ENCODE measurements around the gene C1QTNF7.

The C1QTNF7 gene

GRCh38 chr4:15482842-15483241 is 55.0 kb downstream of the C1QTNF7 start:
- no peak overlapping the region for H4K91ac ChIP-seq (ENCODE audit: low read depth, low read length, poor library complexity)
- no peak overlapping the region for H3K4me3 ChIP-seq (ENCODE audit: low read length in 2 of 2)
- no peak overlapping the region for H2BK5ac ChIP-seq (ENCODE audit: low read length)
- no peak overlapping the region for H2BK12ac ChIP-seq (ENCODE audit: low read length)
- no peak overlapping the region for H3K18ac ChIP-seq (ENCODE audit: low read length)
- peaks cover 3 to 11% of the 10 kb centered on the region in 2 donors for H3K4me1 ChIP-seq (ENCODE audit: control insufficient read depth in 2 of 2, insufficient read depth in 1 of 2, low read depth in 1 of 2, low read length in 2 of 2)
- H3K27me3 ChIP-seq (ENCODE audit: control insufficient read depth in 3 of 3, insufficient read depth in 3 of 3, low read depth in 1 of 3, low read length in 3 of 3), result no peaks in the 10 kb centered on the region
- H3K14ac ChIP-seq (ENCODE audit: low read length), result no peak overlapping the region
- H2BK15ac ChIP-seq (ENCODE audit: low read length), result no peak overlapping the region
- H2AFZ ChIP-seq (ENCODE audit: low read length), result no peak overlapping the region
- H3K4me2 ChIP-seq (ENCODE audit: insufficient read depth, low read length, poor library complexity, severe bottlenecking), result no peak overlapping the region
- no peaks in the 10 kb centered on the region for H3K79me1 ChIP-seq (ENCODE audit: low read depth, low read length)
- no peak overlapping the region for H3K27ac ChIP-seq (replicated peaks; ENCODE audit: low read length)
- no peak overlapping the region for H2AK5ac ChIP-seq (ENCODE audit: low read depth, low read length)
- H2BK120ac ChIP-seq (ENCODE audit: low read depth, low read length), result no peak overlapping the region
- WGBS, 2 donors (ENCODE audit: extremely low coverage in 2 of 2, insufficient read length in 2 of 2, insufficient replicate concordance in 1 of 2), result no CpG with 5 or more reads among the region's 2 CpGs
- no peak overlapping the region for H3K4ac ChIP-seq (ENCODE audit: low read length)
- H3K9me3 ChIP-seq (replicated peaks in 1 of 2; ENCODE audit: control insufficient read depth in 2 of 2, insufficient read depth in 1 of 2, low read depth in 1 of 2, low read length in 2 of 2), result peaks cover 0 to 4% of the 10 kb centered on the region in 2 donors
- no peak overlapping the region for H4K8ac ChIP-seq (ENCODE audit: low read depth, low read length)
- H3K36me3 ChIP-seq (replicated peaks in 1 of 2; ENCODE audit: control insufficient read depth in 2 of 2, insufficient read depth in 2 of 2, low read length in 2 of 2), result peaks cover 0 to 24% of the 10 kb centered on the region in 2 donors
- no peak overlapping the region for H3K9ac ChIP-seq (ENCODE audit: low read depth, low read length, poor library complexity)
- H3K23ac ChIP-seq (ENCODE audit: low read depth, low read length, poor library complexity), result no peak overlapping the region
- no peak for DNase-seq (ENCODE audit: low spot score)

- H2BK120ac ChIP-seq (ENCODE audit: low read depth, low read length), result no peak overlapping the region
- H3K27ac ChIP-seq (replicated peaks; ENCODE audit: low read length), result no peak overlapping the region
- H2AK5ac ChIP-seq (ENCODE audit: low read depth, low read length), result no peak overlapping the region
- no peak overlapping the region for H3K18ac ChIP-seq (ENCODE audit: low read length)
- H2AFZ ChIP-seq (ENCODE audit: low read length), result no peak overlapping the region
- H3K9me3 ChIP-seq (replicated peaks in 1 of 2; ENCODE audit: control insufficient read depth in 2 of 2, insufficient read depth in 1 of 2, low read depth in 1 of 2, low read length in 2 of 2), result peaks cover 0 to 4% of the 10 kb centered on the region in 2 donors
- no peaks in the 10 kb centered on the region for H3K27me3 ChIP-seq (ENCODE audit: control insufficient read depth in 3 of 3, insufficient read depth in 3 of 3, low read depth in 1 of 3, low read length in 3 of 3)
- no peak overlapping the region for H3K4me2 ChIP-seq (ENCODE audit: insufficient read depth, low read length, poor library complexity, severe bottlenecking)
- H3K4me3 ChIP-seq (ENCODE audit: low read length in 2 of 2), result no peak overlapping the region
- H2BK15ac ChIP-seq (ENCODE audit: low read length), result no peak overlapping the region
- H3K36me3 ChIP-seq (replicated peaks in 1 of 2; ENCODE audit: control insufficient read depth in 2 of 2, insufficient read depth in 2 of 2, low read length in 2 of 2), result peaks cover 0 to 6% of the 10 kb centered on the region in 2 donors
- no peaks in the 10 kb centered on the region for H3K79me1 ChIP-seq (ENCODE audit: low read depth, low read length)
- H3K14ac ChIP-seq (ENCODE audit: low read length), result no peak overlapping the region
- no peak overlapping the region for H2BK5ac ChIP-seq (ENCODE audit: low read length)
- no peak overlapping the region for H3K23ac ChIP-seq (ENCODE audit: low read depth, low read length, poor library complexity)
- no peak overlapping the region for H3K4ac ChIP-seq (ENCODE audit: low read length)
- H2BK12ac ChIP-seq (ENCODE audit: low read length), result no peak overlapping the region
- no peak for DNase-seq (ENCODE audit: low spot score)
- no peak overlapping the region for H3K9ac ChIP-seq (ENCODE audit: low read depth, low read length, poor library complexity)
- H4K8ac ChIP-seq (ENCODE audit: low read depth, low read length), result no peak overlapping the region
- H4K91ac ChIP-seq (ENCODE audit: low read depth, low read length, poor library complexity), result no peak overlapping the region
- H3K4me1 ChIP-seq (ENCODE audit: control insufficient read depth in 2 of 2, insufficient read depth in 1 of 2, low read depth in 1 of 2, low read length in 2 of 2), result no peaks in the 10 kb centered on the region
Observed at GRCh38 chr4:15488136-15488535, 60.3 kb downstream of the C1QTNF7 start.

GRCh38 chr4:15488658-15489470 is 61.0 kb downstream of the C1QTNF7 start:
- Histone ChIP-seq H2AFZ (ENCODE audit: low read length) (no peak overlapping the region), H2AK5ac (ENCODE audit: low read depth, low read length) (no peak overlapping the region), H3K27ac (replicated peaks; ENCODE audit: low read length) (no peak overlapping the region), H4K91ac (ENCODE audit: low read depth, low read length, poor library complexity) (no peak overlapping the region), H2BK12ac (ENCODE audit: low read length) (no peak overlapping the region), H3K36me3 (replicated peaks in 1 of 2; ENCODE audit: control insufficient read depth in 2 of 2, insufficient read depth in 2 of 2, low read length in 2 of 2) (peaks cover 0 to 4% of the 10 kb centered on the region in 2 donors), H3K4ac (ENCODE audit: low read length) (no peak overlapping the region), H3K9ac (ENCODE audit: low read depth, low read length, poor library complexity) (no peak overlapping the region), H3K18ac (ENCODE audit: low read length) (no peak overlapping the region), H2BK15ac (ENCODE audit: low read length) (no peak overlapping the region), H3K79me1 (ENCODE audit: low read depth, low read length) (no peaks in the 10 kb centered on the region), H3K4me3 (ENCODE audit: low read length in 2 of 2) (no peak overlapping the region), H2BK5ac (ENCODE audit: low read length) (no peak overlapping the region), H2BK120ac (ENCODE audit: low read depth, low read length) (no peak overlapping the region), H3K23ac (ENCODE audit: low read depth, low read length, poor library complexity) (no peak overlapping the region), H3K4me2 (ENCODE audit: insufficient read depth, low read length, poor library complexity, severe bottlenecking) (no peak overlapping the region), H4K8ac (ENCODE audit: low read depth, low read length) (no peak overlapping the region), H3K14ac (ENCODE audit: low read length) (no peak overlapping the region), H3K27me3 (ENCODE audit: control insufficient read depth in 3 of 3, insufficient read depth in 3 of 3, low read depth in 1 of 3, low read length in 3 of 3) (no peaks in the 10 kb centered on the region), H3K4me1 (ENCODE audit: control insufficient read depth in 2 of 2, insufficient read depth in 1 of 2, low read depth in 1 of 2, low read length in 2 of 2) (no peaks in the 10 kb centered on the region), H3K9me3 (replicated peaks in 1 of 2; ENCODE audit: control insufficient read depth in 2 of 2, insufficient read depth in 1 of 2, low read depth in 1 of 2, low read length in 2 of 2) (peaks cover 0 to 4% of the 10 kb centered on the region in 2 donors)
- no CpG with 5 or more reads among the region's 6 CpGs for WGBS, 2 donors (ENCODE audit: extremely low coverage in 2 of 2, insufficient read length in 2 of 2, insufficient replicate concordance in 1 of 2)
- DNase-seq (ENCODE audit: low spot score), result no peak

- Histone ChIP-seq H2AK5ac (ENCODE audit: low read depth, low read length) (no peak overlapping the region), H3K9ac (ENCODE audit: low read depth, low read length, poor library complexity) (no peak overlapping the region), H2AFZ (ENCODE audit: low read length) (no peak overlapping the region), H3K4me2 (ENCODE audit: insufficient read depth, low read length, poor library complexity, severe bottlenecking) (no peak overlapping the region), H3K9me3 (replicated peaks in 1 of 2; ENCODE audit: control insufficient read depth in 2 of 2, insufficient read depth in 1 of 2, low read depth in 1 of 2, low read length in 2 of 2) (peaks cover 0 to 4% of the 10 kb centered on the region in 2 donors), H3K79me1 (ENCODE audit: low read depth, low read length) (no peaks in the 10 kb centered on the region), H4K8ac (ENCODE audit: low read depth, low read length) (no peak overlapping the region), H4K91ac (ENCODE audit: low read depth, low read length, poor library complexity) (no peak overlapping the region), H3K18ac (ENCODE audit: low read length) (no peak overlapping the region), H3K36me3 (replicated peaks in 1 of 2; ENCODE audit: control insufficient read depth in 2 of 2, insufficient read depth in 2 of 2, low read length in 2 of 2) (peaks cover 0 to 4% of the 10 kb centered on the region in 2 donors), H2BK5ac (ENCODE audit: low read length) (no peak overlapping the region), H2BK120ac (ENCODE audit: low read depth, low read length) (no peak overlapping the region), H3K4me1 (ENCODE audit: control insufficient read depth in 2 of 2, insufficient read depth in 1 of 2, low read depth in 1 of 2, low read length in 2 of 2) (no peaks in the 10 kb centered on the region), H3K23ac (ENCODE audit: low read depth, low read length, poor library complexity) (no peak overlapping the region), H2BK15ac (ENCODE audit: low read length) (no peak overlapping the region), H3K4ac (ENCODE audit: low read length) (no peak overlapping the region), H3K27me3 (ENCODE audit: control insufficient read depth in 3 of 3, insufficient read depth in 3 of 3, low read depth in 1 of 3, low read length in 3 of 3) (no peaks in the 10 kb centered on the region), H2BK12ac (ENCODE audit: low read length) (no peak overlapping the region), H3K4me3 (ENCODE audit: low read length in 2 of 2) (no peak overlapping the region), H3K14ac (ENCODE audit: low read length) (no peak overlapping the region), H3K27ac (replicated peaks; ENCODE audit: low read length) (no peak overlapping the region)
- WGBS, 2 donors (ENCODE audit: extremely low coverage in 2 of 2, insufficient read length in 2 of 2, insufficient replicate concordance in 1 of 2), result no CpG with 5 or more reads among the region's 2 CpGs
- no peak for DNase-seq (ENCODE audit: low spot score)
Observed at GRCh38 chr4:15489551-15489950, 61.7 kb downstream of the C1QTNF7 start.
